ENCODE measurements around the gene LBX2.
A peak's percentile ranks its signal among the peaks of the same experiment; 100 is the strongest.
"Not testable (repeated sequence)": the region's sequence is repeated elsewhere in the genome, so short reads cannot be mapped to it uniquely, and the experiment has no call there.

Gene LBX2

GRCh38 chr2:74503506-74504475 is 4.4 kb upstream of the LBX2 start:
- DNase-seq: no peak

- DNase-seq: peak; percentile 57
These were observed 3.5 kb upstream of the LBX2 start for GRCh38 chr2:74502720-74503505.

GRCh38 chr2:74502147-74502719 is 2.8 kb upstream of the LBX2 start:
- DNase-seq: no peak

- no peak for DNase-seq
These were observed 2.1 kb upstream of the LBX2 start for GRCh38 chr2:74501335-74502071.

- no peak for DNase-seq
These were observed 1.2 kb upstream of the LBX2 start for GRCh38 chr2:74500578-74500946.

- no peak for DNase-seq
These were observed 656 bp upstream of the LBX2 start for GRCh38 chr2:74499940-74500577.

GRCh38 chr2:74498500-74499266 is 720 bp downstream of the LBX2 start:
- no peak for DNase-seq

GRCh38 chr2:74497777-74498499 is 1.5 kb downstream of the LBX2 start:
- peak; percentile 32 for DNase-seq

- DNase-seq: no peak
These were observed 2.2 kb downstream of the LBX2 start for GRCh38 chr2:74496997-74497776.

- DNase-seq: no peak
These were observed 4.0 kb downstream of the LBX2 start for GRCh38 chr2:74495440-74495839.

GRCh38 chr2:74493546-74493945 is 5.9 kb downstream of the LBX2 start:
- DNase-seq: no peak

GRCh38 chr2:74491648-74492544 is 7.5 kb downstream of the LBX2 start:
- no peak for DNase-seq

GRCh38 chr2:74489906-74490305 is 9.5 kb downstream of the LBX2 start:
- no peak for DNase-seq

GRCh38 chr2:74488643-74489481 is 10.5 kb downstream of the LBX2 start:
- DNase-seq: no peak

GRCh38 chr2:74486141-74486540 is 13.3 kb downstream of the LBX2 start:
- DNase-seq: no peak

- not testable (repeated sequence) for DNase-seq
These were observed 15.7 kb downstream of the LBX2 start for GRCh38 chr2:74483675-74484164.

GRCh38 chr2:74482801-74483674 is 16.4 kb downstream of the LBX2 start, which contains the start of the genes CCDC142 and TTC31:
Gene CCDC142 (minus strand): TSS chr2:74482998. CDS start chr2:74482837, 161 bp downstream.
Gene TTC31 (plus strand): TSS chr2:74483081. CDS start chr2:74483096, 15 bp downstream.
- DNase-seq: peak; percentile 95

Measured in RPMI8226 (cell line).